ENCODE results near the gene NCAPD2. TPM values are rescaled to one million over a fixed set of nuclear protein-coding genes. Genes with fewer than 3 reads are reported as not detected.
A peak's percentile ranks its signal among the peaks of the same experiment; 100 is the strongest.
"Not testable (repeated sequence)": the region's sequence is repeated elsewhere in the genome, so short reads cannot be mapped to it uniquely, and the experiment has no call there.

NCAPD2 gene
- total RNA-seq, 1 experiment from 2014 or later, result 114 TPM

DNA sequence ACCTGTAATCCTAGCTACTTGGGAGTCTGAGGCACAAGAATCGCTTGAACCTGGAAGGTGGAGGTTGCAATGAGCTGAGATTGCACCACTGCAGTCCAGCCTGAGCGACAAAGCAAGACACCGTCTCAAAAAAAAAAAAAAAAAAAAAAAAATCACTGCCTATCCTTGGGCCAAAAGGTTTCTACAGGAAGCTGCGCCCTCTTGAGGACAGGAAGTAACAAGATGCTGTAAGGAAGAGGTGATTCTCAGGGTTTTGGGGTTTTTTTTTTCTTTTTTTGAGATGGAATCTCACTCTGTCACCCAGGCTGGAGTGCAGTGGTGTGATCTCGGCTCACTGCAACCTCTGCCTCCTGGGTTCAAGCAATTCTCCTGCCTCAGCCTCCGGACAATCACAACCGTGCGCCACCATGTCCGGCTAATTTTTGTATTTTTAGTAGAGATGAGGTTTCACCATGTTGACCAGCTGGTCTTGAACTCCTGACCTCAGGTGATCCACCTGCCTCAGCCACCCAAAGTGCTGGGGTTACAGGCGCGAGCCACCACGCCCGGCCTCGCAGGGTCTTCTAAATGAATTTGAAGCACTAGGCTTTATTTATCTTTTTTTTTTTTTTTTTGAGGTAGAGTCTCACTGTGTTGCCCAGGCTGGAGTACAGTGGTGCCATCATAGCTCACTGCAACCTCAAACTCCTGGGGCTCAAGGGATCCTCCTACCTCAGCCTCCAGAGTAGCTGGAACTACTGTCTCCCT lies 64.3 kb downstream of the NCAPD2 start:
- H3K36me3 Mint-ChIP-seq (ENCODE audit: insufficient read depth in 1 of 3, low read depth in 3 of 3), result peaks cover 44 to 66% (median 51%) of the 10 kb centered on the region in 3 experiments
- not testable (repeated sequence) for H3K9ac ChIP-seq (ENCODE audit: extremely low read depth, insufficient read length, low read length); H2BK15ac ChIP-seq (ENCODE audit: low read depth, low read length); H3K56ac ChIP-seq (ENCODE audit: insufficient read length, low read depth, low read length); H3K9me3 Mint-ChIP-seq; H3K27ac Mint-ChIP-seq; H3K27me3 Mint-ChIP-seq (ENCODE audit: low read depth); H2BK12ac ChIP-seq (ENCODE audit: insufficient read length, low read depth, low read length); H2AK5ac ChIP-seq (ENCODE audit: insufficient read length, low read length); H3K14ac ChIP-seq (ENCODE audit: insufficient read depth, low read length); H4K5ac ChIP-seq (ENCODE audit: insufficient read length, low read depth, low read length); H3K79me1 ChIP-seq (ENCODE audit: insufficient read depth, low read depth, low read length, poor library complexity, severe bottlenecking); H3K4me1 ChIP-seq (ENCODE audit: insufficient read depth, low read length); H3K27me3 ChIP-seq (ENCODE audit: insufficient read depth, low read length); H4K20me1 ChIP-seq (ENCODE audit: control insufficient read depth, insufficient read depth, insufficient read length); H3K4ac ChIP-seq (ENCODE audit: low read depth, low read length); H4K91ac ChIP-seq (ENCODE audit: insufficient read length, low read depth, low read length); H3K79me2 ChIP-seq (ENCODE audit: insufficient read depth, low read length); H3K18ac ChIP-seq (ENCODE audit: insufficient read length, low read depth, low read length); H3K4me2 ChIP-seq (ENCODE audit: insufficient read depth, insufficient read length, low read length); H3T11ph ChIP-seq (ENCODE audit: low read length); H3K27ac ChIP-seq (ENCODE audit: insufficient read length, low read depth, low read length); H3K9me3 ChIP-seq (ENCODE audit: control insufficient read depth, low read depth, low read length); H2BK20ac ChIP-seq (ENCODE audit: low read depth, low read length, poor library complexity, severe bottlenecking); H3K23ac ChIP-seq (ENCODE audit: insufficient read length, low read depth, low read length); H4K8ac ChIP-seq (replicated peaks; ENCODE audit: insufficient read length, low read depth, low read length); H2AFZ ChIP-seq (ENCODE audit: low read length); H2BK120ac ChIP-seq (ENCODE audit: low read depth, low read length, poor library complexity, severe bottlenecking); H2BK5ac ChIP-seq (ENCODE audit: insufficient read length, low read length)
- TF ChIP-seq, protein P1, sequence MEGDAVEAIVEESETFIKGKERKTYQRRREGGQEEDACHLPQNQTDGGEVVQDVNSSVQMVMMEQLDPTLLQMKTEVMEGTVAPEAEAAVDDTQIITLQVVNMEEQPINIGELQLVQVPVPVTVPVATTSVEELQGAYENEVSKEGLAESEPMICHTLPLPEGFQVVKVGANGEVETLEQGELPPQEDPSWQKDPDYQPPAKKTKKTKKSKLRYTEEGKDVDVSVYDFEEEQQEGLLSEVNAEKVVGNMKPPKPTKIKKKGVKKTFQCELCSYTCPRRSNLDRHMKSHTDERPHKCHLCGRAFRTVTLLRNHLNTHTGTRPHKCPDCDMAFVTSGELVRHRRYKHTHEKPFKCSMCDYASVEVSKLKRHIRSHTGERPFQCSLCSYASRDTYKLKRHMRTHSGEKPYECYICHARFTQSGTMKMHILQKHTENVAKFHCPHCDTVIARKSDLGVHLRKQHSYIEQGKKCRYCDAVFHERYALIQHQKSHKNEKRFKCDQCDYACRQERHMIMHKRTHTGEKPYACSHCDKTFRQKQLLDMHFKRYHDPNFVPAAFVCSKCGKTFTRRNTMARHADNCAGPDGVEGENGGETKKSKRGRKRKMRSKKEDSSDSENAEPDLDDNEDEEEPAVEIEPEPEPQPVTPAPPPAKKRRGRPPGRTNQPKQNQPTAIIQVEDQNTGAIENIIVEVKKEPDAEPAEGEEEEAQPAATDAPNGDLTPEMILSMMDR (conservative IDR thresholded peaks at IDR 0.05), result peak; percentile 71
- H3K23me2 ChIP-seq (ENCODE audit: insufficient read length, low read depth, low read length, poor library complexity, severe bottlenecking), result peaks cover 11% of the 10 kb centered on the region
- peaks cover 17 to 24% of the 10 kb centered on the region in 2 experiments for H3K4me1 Mint-ChIP-seq
- WGBS (ENCODE audit: extremely low coverage, insufficient read length, low lambda C conversion rate), result no CpG with 5 or more reads among the region's 14 CpGs
- peak; percentile 73 for DNase-seq
- H3K4me3 Mint-ChIP-seq, result peak overlapping the region in 1 of 2 experiments; percentile 38; a peak in 2 of 5 replicates

All from H9 (cell line).